ENCODE data around the gene CDKAL1.
"Not testable (repeated sequence)": the region's sequence is repeated elsewhere in the genome, so short reads cannot be mapped to it uniquely, and the experiment has no call there.

CDKAL1 gene

DNA sequence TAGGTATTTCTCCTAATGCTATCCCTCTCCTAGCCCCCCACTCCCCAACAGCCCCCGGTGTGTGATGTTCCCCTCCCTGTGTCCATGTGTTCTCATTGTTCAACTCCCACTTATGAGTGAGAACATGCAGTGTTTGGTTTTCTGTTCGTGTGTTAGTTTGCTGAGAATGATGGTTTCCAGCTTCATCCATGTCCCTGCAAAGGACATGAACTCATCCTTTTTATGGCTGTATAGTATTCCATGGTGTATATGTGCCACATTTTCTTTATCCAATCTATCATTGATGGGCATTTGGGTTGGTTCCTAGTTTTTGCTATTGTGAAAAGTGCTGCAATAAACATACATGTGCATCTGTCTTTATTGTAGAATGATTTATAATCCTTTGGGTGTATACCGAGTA is 56.2 kb downstream of the CDKAL1 start:
- not testable (repeated sequence) for DNase-seq

DNA sequence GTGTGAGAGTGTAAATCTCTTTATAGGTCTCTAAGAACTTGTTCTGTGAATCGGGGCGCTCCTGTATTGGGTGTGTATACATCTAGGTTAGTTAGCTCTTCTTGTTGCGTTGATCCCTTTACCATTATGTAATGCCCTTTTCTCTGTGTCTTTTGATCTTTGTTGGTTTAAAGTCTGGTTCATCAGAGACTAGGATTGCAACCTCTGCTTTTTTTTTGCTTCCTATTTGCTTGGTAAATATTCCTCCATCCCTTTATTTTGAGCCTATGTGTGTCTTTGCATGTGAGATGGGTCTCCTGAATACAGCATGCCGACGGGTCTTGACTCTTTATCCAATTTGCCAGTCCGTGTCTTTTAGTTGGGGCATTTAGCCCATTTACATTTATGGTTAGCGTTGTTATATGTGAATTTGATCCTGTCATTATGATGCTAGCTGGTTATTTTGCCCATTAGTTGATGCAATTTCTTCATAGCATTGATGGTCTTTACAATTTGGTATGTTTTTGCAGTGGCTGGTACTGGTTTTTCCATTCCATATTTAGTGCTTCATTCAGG is 60.1 kb downstream of the CDKAL1 start:
- DNase-seq: not testable (repeated sequence)

DNA sequence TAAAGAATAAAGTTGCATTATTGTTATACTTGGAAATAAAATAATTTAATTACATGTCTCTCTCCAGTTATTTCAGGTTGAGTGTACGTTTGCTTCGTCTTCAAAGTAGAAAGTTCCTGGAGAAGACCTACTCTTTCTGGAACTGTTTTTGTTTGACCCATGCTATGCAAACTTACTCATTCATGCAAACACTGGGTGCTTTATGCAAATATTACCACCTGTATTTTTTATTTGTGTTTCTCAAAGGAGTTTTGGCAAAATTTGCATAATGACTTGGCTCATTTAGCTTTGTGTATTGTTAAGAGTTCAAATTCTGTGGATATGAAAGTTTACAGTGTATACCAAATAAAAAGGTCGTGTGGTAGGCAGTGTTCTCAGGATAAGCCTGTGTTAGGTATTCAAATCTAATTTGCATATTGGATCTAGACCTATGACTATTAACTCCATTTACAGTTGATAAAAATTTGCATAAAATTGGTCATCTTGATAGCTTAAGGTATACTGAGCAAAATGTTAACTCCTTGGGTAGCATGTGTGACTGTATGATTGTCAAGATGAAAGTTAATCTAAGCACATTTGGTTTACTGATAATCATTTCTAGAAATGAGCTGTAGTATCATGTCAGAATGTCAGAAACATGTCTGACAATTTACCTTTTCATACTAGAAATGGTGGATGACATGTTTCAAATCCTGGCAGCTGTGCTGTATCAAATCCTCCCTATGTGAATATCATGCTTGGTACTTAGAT is 65.2 kb downstream of the CDKAL1 start:
- DNase-seq: no peak

DNA sequence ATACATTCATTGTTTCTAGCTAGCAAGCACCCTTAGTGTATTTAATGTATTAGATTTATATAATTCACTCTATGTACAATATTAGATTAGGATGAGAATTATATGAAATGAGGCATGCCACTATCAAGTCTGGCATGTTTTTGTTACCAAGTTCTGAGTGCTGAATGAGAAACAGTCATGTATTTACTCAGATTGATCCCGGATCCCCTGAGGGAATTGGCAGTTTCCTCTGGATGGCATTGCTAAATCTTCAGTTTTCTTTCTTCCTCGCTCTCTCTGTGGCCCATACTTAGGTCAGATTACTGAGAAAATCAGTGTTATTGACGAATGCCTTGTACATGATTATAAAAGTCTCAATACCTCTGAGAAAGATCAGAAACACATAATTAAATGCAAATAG is 66.6 kb downstream of the CDKAL1 start:
- DNase-seq: no peak

DNA sequence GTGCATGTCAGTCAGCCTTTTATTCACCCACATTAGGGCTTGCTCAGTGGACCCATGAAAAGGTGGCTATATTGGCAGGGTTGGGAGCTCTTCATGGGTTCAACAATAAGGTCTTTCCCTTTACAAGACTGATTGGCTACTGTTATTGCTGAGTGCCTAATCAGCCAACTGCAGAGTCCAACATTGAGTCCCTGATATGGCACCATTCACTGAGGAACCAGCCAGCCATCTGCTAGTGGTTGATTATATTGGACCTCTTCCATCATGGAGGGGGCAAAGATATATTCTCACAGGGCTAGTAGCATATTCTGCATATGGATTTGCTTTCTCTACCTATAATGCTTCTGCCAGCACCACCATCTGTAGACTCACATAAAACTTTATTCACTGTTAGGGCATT is 69.9 kb downstream of the CDKAL1 start:
- no peak for DNase-seq

DNA sequence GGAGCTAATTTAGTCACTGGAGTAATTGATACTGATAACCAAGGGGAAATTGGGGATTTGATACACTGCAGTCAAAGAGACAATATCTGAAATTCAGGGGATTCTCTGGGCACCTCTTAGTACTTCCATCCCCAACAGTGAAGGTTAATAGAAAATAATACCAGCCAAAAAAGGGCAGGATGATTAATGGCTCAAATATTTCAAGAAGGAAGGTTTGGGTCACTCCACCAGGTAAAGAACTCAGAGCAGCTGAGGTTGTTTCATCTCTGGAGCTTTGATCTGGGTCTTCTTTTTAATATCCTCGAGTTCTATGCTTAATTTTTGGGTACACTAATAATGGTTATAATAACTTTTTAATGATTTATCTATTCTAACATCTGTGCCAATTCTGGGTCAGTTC is 70.8 kb downstream of the CDKAL1 start:
- no peak for DNase-seq

DNA sequence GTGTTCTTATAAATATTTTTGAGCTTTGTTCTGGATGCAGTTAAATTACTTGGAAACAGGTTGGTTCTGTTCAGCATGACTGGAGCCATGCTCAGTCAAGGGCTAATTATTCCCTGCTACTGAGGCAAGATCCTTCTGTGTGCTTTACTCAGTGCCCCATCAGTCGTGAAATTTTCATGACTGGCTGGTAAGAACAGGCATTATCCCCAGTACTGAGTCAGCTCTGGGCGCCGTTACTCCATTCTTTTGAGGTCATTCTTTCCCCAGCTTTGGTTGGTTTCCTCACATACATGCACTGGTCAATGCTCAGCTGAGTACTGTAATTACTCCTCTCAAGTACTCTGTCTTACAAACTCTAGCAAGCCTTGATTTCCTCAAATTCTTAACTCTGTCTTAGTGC is 71.3 kb downstream of the CDKAL1 start:
- no peak for DNase-seq

DNA sequence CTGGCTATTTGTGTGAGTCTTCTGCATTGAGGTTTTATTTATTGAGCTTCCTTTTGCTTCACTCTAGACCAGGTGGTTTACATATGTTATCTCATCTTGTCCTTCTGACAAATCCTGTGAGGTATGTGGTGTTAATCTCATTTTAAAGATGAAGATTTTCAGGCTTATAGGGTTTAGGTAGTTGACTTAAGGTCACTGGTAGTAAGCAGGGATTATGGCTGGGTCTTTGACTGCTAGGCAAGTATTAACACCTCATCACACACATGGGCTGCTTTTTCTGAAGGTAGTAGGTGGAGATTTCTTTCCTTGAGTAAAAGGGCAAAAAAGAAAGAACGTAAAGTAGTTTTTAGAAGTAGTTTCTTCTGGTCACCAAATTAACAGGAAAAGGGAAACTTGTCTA is 72.6 kb downstream of the CDKAL1 start:
- no peak for DNase-seq

DNA sequence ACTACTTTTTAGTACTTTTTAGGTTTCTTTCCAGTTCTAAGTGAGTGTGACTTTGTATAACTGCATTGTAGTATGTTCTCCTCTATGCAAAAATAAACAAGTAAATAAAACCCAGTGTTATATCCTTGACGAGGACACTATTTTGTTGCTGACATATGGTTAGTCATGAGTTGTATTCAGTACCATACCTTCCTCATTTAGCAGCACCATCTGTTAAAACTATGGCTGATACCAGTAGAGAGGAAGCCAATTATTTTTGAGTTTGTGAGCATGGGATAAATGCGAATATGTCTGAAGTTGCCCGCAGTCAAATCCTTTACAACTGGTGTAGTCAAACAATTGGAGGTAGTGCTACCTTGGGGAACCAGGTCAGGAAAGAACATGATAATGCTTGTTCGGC is 74.1 kb downstream of the CDKAL1 start:
- DNase-seq: no peak

DNA sequence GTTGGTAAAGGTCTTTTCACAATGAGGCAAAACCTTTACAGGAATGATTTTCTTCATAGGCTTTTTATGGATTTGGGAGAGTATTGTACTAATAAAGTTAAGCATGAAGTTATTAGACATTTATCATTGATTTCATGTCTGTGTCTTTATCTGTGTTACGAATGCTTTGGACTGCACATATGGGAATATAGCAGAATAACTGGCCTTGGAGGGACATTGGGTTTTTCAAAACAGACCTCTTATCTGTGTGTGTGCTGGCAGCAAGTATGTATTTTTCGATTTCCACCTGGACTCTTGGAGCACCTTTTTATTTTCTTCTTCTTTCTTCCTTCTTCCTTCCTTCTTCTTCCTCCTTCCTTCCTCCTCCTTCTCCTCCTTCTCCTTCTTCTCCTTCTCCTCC is 74.6 kb downstream of the CDKAL1 start:
- DNase-seq: no peak

DNA sequence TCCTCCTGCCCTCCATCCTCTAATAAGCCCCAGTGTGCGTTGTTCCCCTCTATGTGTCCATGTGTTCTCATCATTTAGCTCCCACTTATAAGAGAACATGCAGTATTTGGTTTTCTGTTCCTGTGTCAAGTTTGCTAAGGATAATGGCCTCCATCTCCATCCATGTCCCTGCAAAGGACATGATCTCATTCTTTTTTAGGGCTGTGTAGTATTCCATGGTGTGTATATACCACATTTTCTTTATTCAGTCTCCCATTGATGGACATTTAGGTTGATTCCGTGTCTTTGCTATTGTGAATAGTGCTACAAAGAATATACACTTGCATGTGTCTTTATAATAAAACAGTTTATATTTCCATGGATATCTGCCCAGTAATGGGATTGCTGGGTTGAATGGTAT is 75.7 kb downstream of the CDKAL1 start:
- DNase-seq: not testable (repeated sequence)

DNA sequence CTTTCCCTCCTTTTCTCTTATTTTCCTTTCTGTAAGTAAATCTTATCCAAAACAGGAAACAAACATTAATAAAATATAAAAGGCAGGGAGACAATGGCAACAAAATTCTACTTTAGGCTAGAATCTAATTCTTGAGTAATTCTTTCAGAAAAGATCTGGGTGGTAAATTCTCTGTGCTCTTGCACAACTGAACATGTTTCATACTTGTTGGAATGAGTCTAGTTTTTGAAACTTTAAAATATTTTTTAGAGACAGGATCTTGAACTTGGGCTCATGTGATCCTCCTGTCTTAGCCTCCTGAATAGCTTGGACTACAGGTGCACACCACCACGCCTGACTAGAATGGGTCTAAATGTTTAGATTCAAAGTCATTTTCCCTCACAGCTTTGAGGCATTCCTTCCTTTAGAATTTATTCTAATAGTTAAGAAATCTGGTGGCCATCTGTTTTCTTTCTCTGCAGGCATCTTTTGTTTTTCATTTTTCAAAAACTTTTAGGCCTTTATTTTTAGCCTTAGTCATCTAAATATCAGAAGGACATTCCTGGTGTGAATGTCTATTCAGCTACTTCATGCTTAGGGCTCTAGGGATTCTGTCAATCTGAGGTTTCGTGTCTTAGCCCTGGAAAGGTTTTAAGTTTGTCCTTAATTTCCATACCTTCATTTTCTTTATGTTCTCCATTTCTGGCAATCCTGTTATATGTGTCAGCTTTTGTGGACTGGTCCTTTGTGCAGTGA is 76.5 kb downstream of the CDKAL1 start:
- DNase-seq: no peak

DNA sequence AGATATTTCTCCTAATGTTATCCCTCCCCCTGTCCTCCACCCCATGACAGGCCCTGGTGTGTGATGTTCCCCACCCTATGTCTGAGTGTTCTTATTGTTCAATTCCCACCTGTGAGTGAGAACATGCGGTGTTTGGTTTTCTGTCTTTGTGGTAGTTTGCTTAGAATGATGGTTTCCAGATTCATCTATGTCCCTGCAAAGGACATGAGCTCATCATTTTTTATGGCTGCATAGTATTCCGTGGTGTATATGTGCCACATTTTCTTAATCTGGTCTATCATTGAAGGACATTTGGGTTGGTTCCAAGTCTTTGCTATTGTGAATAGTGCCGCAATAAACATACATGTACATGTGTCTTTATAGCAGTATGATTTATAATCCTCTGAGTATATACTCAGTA is 83.3 kb downstream of the CDKAL1 start:
- not testable (repeated sequence) for DNase-seq

DNA sequence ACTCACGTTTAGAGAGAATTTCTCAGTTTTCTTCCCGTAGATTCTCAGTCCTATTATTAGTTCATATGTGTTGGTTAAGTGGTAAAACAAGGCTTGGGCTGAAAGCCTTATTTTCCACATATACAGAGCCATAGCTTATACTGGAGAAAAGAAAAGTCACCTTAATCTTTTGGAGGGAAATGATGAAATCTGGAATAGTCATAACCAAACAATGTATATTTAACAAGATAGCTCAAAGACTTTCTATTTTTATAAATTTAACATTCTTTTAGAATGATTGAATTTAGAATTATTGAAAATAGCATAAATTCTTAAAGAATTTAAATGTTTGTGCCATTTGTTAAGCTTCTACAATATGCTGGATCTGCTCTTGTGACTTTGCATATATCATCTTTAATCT is 85.8 kb downstream of the CDKAL1 start:
- no peak for DNase-seq

DNA sequence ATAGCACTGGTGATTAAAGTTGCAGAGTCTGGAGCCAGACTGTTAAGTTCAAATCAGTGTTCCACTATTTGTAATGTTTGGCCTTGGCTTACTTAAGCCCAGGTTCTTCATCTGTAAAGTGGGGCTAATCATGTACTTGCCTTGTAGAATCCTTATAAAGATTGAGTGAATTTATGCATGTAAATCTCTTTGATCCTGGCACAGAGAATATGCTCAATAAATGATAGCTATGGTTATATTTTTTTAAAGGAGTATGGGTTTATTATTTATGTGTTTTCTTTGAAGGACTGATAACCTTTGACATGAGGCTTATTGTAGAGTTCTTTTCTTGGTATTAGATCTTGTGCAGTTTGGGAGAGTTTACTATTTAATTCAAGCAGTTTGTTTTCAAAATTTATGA is 89.5 kb downstream of the CDKAL1 start:
- no peak for DNase-seq

DNA sequence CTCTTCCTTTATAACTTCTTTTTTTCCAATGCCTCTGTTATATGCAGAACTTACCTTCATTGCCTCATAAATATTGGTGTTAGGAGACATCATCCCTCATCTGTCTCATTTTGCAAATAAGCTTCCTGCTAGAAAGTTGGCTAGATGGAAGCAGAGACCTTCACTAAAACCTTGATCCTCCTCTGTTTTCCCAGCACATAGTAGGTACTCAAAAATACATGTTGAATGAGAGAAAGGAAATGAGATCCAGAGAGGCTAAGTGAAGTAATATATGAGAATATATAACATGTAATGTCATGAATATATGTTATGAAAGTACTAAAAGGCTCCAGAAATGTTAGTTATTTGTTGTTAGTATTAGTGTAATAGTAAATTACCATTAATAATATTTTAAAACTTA is 91.9 kb downstream of the CDKAL1 start:
- no peak for DNase-seq

DNA sequence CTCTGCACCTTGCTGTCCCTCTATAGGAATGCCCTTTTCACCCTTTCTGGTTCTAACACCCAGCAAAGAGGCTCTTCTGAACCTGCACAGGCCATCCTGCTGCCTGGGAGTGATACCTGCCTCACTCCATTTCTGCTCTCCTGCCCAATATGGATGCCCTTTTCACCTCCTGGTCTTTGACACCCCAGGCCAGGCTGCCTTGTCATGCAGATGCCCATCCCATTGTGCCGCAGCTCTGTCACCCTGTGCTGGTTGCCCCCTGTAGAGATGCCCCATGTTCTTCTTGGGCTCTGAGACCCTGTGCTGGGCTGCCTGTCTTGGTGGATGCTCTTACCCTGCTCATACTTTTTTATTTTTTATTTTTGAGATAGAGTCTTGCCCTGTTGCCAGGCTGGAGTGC is 95.3 kb downstream of the CDKAL1 start:
- DNase-seq: no peak

DNA sequence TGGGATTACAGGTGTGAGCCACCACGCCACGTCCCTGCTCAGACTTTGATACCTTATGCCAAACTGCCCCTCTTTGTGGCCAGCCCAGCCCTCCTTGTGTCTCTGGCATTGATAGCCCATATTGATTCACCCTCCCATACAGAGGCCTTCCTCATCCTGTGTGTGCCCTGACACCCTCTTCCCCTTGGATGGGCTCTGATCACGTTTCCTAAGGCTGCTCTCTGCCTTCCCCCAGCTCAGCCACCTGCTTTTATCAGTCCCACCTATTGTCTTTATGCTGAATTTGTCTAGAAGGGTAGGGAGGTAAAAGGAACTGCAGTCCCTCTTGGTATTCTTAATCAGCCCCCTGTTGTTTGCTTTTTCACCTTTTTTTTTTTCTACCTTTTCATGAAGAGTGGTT is 95.9 kb downstream of the CDKAL1 start:
- DNase-seq: no peak

DNA sequence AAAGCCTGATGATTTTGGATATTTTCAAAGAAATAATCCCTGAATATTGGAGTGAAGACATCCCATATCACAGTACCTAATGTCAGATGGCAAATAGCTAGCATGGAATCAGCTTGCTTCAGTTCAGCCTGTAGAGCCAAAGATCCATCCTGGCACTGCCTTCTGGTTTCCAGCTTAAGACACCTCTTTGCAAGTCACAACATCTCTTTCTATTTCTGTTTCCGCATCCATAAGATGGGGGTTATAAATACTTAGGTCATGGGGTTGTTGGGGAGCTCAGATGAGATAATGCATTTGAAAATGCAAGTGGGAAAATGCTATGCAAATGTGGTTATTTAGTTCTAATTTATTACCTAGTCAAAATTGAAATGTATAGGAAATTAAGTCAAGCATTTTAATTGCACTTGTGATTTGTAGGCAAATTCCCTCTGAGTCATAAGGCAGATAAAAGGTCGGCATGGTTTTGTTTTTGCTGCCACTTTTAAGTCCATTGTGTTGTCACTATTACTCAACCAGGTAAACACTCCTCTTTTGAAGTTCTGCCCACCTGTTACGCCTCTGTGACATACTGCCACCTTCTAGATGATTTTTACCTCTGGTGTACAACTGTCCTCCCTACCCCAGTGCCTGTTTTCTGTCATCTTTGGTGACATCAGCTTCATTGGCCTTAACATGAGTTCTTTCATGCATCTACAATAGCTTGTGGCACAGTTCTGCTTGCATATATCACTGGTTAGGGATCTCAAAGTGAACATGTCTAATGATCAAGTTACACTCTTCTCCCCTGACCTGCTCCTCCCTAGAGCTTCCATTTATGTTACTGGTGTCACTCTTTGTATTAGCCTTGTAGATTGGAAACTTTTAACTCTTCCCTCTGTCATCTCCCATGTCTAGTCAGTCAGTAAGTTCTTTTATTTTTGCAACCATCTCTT is 96.6 kb downstream of the CDKAL1 start:
- no peak for DNase-seq

DNA sequence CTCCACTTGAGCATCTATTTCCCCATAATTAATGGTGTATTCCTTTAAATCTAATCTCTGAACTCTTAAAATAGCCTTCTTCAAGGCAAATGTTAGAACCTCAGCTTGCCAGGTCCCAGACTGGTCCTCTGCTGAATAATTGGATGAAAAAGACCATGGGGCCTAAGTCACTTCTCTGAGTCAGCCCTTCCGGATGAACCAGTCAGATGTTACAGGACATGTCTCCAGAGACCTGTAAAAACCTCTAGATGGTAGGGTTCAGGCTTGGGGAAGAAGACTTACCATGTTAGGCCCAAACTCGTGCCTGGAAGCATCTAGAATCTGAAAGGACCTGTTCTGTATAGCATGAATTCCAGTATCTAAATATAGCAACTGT is 97.3 kb downstream of the CDKAL1 start:
- DNase-seq: no peak

DNA sequence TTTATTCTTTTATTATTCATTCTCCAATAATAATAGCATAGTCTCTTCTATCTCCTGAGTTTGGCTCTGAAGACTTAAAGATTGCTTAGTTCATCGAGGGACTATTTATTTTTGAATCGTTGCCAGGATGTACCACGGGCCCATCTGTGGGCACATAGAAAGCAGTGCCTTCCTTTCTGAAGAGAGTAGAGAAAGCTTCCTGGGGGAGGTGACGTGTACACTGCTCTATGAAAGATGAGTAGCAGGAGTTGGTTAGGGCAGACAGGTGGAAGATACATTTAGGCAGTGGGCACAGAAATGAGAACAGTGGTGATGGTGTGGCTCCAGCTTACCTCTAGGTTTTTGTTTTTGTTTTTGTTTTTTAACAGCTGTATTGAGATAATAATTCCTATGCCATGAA is 98.4 kb downstream of the CDKAL1 start:
- no peak for DNase-seq

DNA sequence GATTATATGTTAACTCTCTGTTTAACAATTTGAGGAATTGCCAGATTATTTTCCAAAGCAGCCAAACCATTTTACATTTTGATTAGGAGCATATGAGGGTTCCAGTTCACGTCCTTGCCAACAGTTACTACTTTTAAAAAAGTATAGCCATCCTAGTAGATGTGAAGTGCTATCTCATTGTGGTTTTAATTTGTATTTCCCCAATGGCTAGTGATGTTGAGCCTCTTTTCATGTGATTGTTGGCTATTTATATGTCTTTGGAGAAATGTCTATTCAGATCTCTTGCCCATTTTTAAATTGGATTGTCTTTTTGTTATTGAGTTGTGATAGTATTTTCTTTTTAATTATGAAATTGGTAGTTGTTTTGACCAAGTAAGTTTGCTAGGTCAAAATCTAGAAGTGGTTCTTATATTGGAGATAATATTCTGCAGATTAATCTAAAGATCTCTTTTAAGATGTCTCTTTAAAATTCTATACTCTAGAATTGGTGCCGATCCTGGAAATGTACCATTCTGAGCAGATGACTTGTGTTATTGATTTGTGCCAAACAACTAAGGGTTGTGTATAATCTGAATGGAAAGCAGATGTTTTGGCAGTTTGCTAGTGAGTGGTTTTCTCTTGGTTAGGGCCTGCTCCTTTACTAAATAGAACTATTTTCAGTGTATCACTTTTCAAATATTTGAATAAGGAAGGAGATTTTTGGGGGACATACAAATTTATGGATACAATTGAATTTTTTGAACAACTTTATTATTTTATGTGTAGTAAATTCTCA is 99.5 kb downstream of the CDKAL1 start:
- no peak for DNase-seq

All from right kidney (tissue), 1 donor.